Ascending aorta (tissue), 2 donors: ENCODE results near the gene STT3B. TPM values are rescaled to one million over a fixed set of nuclear protein-coding genes. Genes with fewer than 3 reads are reported as not detected.

Experiments
- DNase-seq, 2 donors: peaks; one replicate each; pipeline ENCODE4 v3.0.0-alpha.2; 2019; ENCODE audit warnings: low spot score in 2 of 2
- H3K27ac ChIP-seq, 2 donors: fragments of 200-600 bp; sonication (generic); one replicate each; pipeline ENCODE4 v1.5.1; 2016 to 2017; ENCODE audit warnings: mild to moderate bottlenecking in 1 of 2
- H3K27me3 ChIP-seq: fragments of 200-600 bp; sonication (generic); one replicate; pipeline ENCODE4 v1.5.1; 2017
- H3K36me3 ChIP-seq, 2 donors: fragments of 200-600 bp; sonication (generic); one replicate each; pipeline ENCODE4 v1.5.1; 2016
- H3K4me1 ChIP-seq, 2 donors: fragments of 200-600 bp; sonication (generic); one replicate each; pipeline ENCODE4 v1.5.1; 2016 to 2017; ENCODE audit warnings: mild to moderate bottlenecking in 1 of 2
- H3K4me3 ChIP-seq, 2 donors: fragments of 200-600 bp; sonication (generic); one replicate each; pipeline ENCODE4 v1.5.1; 2016 to 2017; ENCODE audit warnings: mild to moderate bottlenecking in 1 of 2
- H3K9me3 ChIP-seq, 2 donors: fragments of 200-600 bp; sonication (generic); one replicate each; pipeline ENCODE4 v1.5.1; 2016
- CTCF ChIP-seq, 3 experiments: fragments of 200-600 bp in 2 of 3; fragments of 450-650 bp in 1 of 3; sonication (generic) in 2 of 3; IDR thresholded peaks; one replicate each; pipeline ENCODE4 v1.5.1; 2016 to 2019; ENCODE audit warnings: antibody characterized with exemption in 3 of 3, mild to moderate bottlenecking in 1 of 3, moderate library complexity in 1 of 3
- intact Hi-C: fragments of 100-400 bp; cut with DNase I; formaldehyde crosslinking; loops from one replicate; pipeline ENCODE4 v1.15.1; 2023
- total RNA-seq: library from RNA; depleted of rRNA; stranded (reverse); fragments of >200 nt; gene quantifications from one replicate; pipeline ENCODE4 v1.1.0, GENCODE V29; 2016

The STT3B gene
- total RNA-seq, 1 donor from 2014 or later: 79.5 TPM

GRCh38 chr3:31668242-31668641 is 135.5 kb downstream of the STT3B start:
- no peak for TF ChIP-seq CTCF (IDR thresholded peaks at IDR 0.05)
- Histone ChIP-seq H3K4me3 (no peak overlapping the region), H3K27me3 (no peaks in the 10 kb centered on the region), H3K9me3 (no peaks in the 10 kb centered on the region), H3K4me1 (no peaks in the 10 kb centered on the region), H3K27ac (no peak overlapping the region), H3K36me3 (peaks cover 0 to 24% of the 10 kb centered on the region in 2 donors)
- intact Hi-C loops: no loop called here
- no peak for DNase-seq

- Histone ChIP-seq H3K27me3 (no peaks in the 10 kb centered on the region), H3K4me1 (no peaks in the 10 kb centered on the region), H3K4me3 (no peak overlapping the region), H3K36me3 (peaks cover 0 to 24% of the 10 kb centered on the region in 2 donors), H3K27ac (no peak overlapping the region), H3K9me3 (no peaks in the 10 kb centered on the region)
- no peak for DNase-seq
- intact Hi-C loops: no loop called here
- TF ChIP-seq CTCF (IDR thresholded peaks at IDR 0.05): no peak
Measured at GRCh38 chr3:31670136-31670535, 137.4 kb downstream of the STT3B start.

- Histone ChIP-seq H3K9me3 (no peaks in the 10 kb centered on the region), H3K36me3 (peaks cover 0 to 24% of the 10 kb centered on the region in 2 donors), H3K4me1 (no peaks in the 10 kb centered on the region), H3K4me3 (no peak overlapping the region), H3K27me3 (no peaks in the 10 kb centered on the region), H3K27ac (no peak overlapping the region)
- intact Hi-C loops: no loop called here
- no peak for TF ChIP-seq CTCF (IDR thresholded peaks at IDR 0.05)
- DNase-seq: no peak
Measured at GRCh38 chr3:31670722-31671121, 138.0 kb downstream of the STT3B start.

- DNase-seq: no peak
- no peak for TF ChIP-seq CTCF (IDR thresholded peaks at IDR 0.05)
- Histone ChIP-seq H3K27me3 (no peaks in the 10 kb centered on the region), H3K4me1 (no peaks in the 10 kb centered on the region), H3K4me3 (no peak overlapping the region), H3K27ac (no peak overlapping the region), H3K9me3 (no peaks in the 10 kb centered on the region), H3K36me3 (peaks cover 0 to 24% of the 10 kb centered on the region in 2 donors)
- intact Hi-C loops: no loop called here
Measured at GRCh38 chr3:31671451-31671850, 138.7 kb downstream of the STT3B start.

GRCh38 chr3:31671976-31672375 is 139.3 kb downstream of the STT3B start:
- no peaks in the 10 kb centered on the region for H3K27me3 ChIP-seq
- peaks cover 0 to 23% of the 10 kb centered on the region in 2 donors for H3K36me3 ChIP-seq
- H3K27ac ChIP-seq: no peak overlapping the region
- no peak overlapping the region for H3K4me3 ChIP-seq
- DNase-seq: no peak
- no peaks in the 10 kb centered on the region for H3K9me3 ChIP-seq
- intact Hi-C loops: no loop called here
- H3K4me1 ChIP-seq: no peaks in the 10 kb centered on the region
- TF ChIP-seq CTCF (IDR thresholded peaks at IDR 0.05): no peak

GRCh38 chr3:31673950-31674349 is 141.2 kb downstream of the STT3B start:
- H3K4me1 ChIP-seq: no peaks in the 10 kb centered on the region
- no peaks in the 10 kb centered on the region for H3K9me3 ChIP-seq
- intact Hi-C loops: no loop called here
- no peak overlapping the region for H3K27ac ChIP-seq
- H3K27me3 ChIP-seq: no peaks in the 10 kb centered on the region
- H3K36me3 ChIP-seq: peaks cover 0 to 6% of the 10 kb centered on the region in 2 donors
- no peak overlapping the region for H3K4me3 ChIP-seq
- DNase-seq: no peak
- no peak for TF ChIP-seq CTCF (IDR thresholded peaks at IDR 0.05)
